ENCODE results near the gene TENM4. TPM values are rescaled to one million over a fixed set of nuclear protein-coding genes. Genes with fewer than 3 reads are reported as not detected.

TENM4 gene
- total and polyA plus RNA-seq, 2 of the 8 experiments (the other 6 are each of a cell fraction or from before 2014, with no cell fraction given): 3.5 to 7.2 TPM

- Histone ChIP-seq H3K9ac (replicated peaks in 1 of 4; ENCODE audit: extremely low read depth in 1 of 4, low read depth in 3 of 4, low read length in 3 of 4) (no peak overlapping the region; a peak in 1 of 7 replicates), H3K23ac (ENCODE audit: insufficient read length) (no peak overlapping the region), H2BK15ac (ENCODE audit: low read length) (no peak overlapping the region), H3K27ac (ENCODE audit: low read depth, low read length) (no peak overlapping the region), H4K5ac (ENCODE audit: insufficient read length, low read depth, low read length) (no peak overlapping the region), H3K4me2 (ENCODE audit: insufficient read depth in 1 of 2, low read depth in 2 of 2, low read length in 2 of 2) (no peak overlapping the region), H2BK12ac (ENCODE audit: low read depth, low read length) (no peak overlapping the region), H3K79me2 (ENCODE audit: control insufficient read depth in 1 of 2, insufficient read depth in 2 of 2, low read length in 2 of 2) (no peaks in the 10 kb centered on the region), H2BK120ac (replicated peaks; ENCODE audit: low read depth, low read length) (no peak overlapping the region), H3K4me1 (replicated peaks in 1 of 4; ENCODE audit: control insufficient read depth in 3 of 4, insufficient read depth in 4 of 4, low read length in 3 of 4) (no peaks in the 10 kb centered on the region), H4K91ac (replicated peaks; ENCODE audit: insufficient read length, low read length) (no peak overlapping the region), H3K4ac (replicated peaks; ENCODE audit: insufficient read length, low read depth, low read length) (no peak overlapping the region), H3K9me3 (ENCODE audit: insufficient read depth in 2 of 2, low read depth in 1 of 2, low read length in 1 of 2) (no peaks in the 10 kb centered on the region), H3K79me1 (ENCODE audit: low read depth, low read length) (no peaks in the 10 kb centered on the region), H2BK5ac (ENCODE audit: low read depth, low read length) (no peak overlapping the region), H3K27me3 (replicated peaks in 1 of 4; ENCODE audit: control insufficient read depth in 3 of 4, extremely low read depth in 1 of 4, insufficient read depth in 3 of 4, low read length in 3 of 4) (no peaks in the 10 kb centered on the region), H3K4me3 (ENCODE audit: extremely low read depth in 1 of 4, insufficient read depth in 2 of 4, low read depth in 3 of 4, low read length in 4 of 4) (no peak overlapping the region), H3K56ac (replicated peaks; ENCODE audit: insufficient read length, low read depth, low read length) (no peak overlapping the region), H4K20me1 (replicated peaks in 1 of 2; ENCODE audit: control insufficient read depth in 1 of 2, insufficient read depth in 2 of 2, low read length in 2 of 2) (no peaks in the 10 kb centered on the region), H4K8ac (ENCODE audit: extremely low read depth, insufficient read depth, low read length) (no peak overlapping the region), H3K23me2 (ENCODE audit: low read depth, low read length) (no peaks in the 10 kb centered on the region), H3K14ac (ENCODE audit: insufficient read length) (no peak overlapping the region), H3K18ac (ENCODE audit: extremely low read depth, low read length) (no peak overlapping the region), H2BK20ac (ENCODE audit: low read length) (no peak overlapping the region), H2AK5ac (ENCODE audit: low read depth, low read length) (no peak overlapping the region), H2AFZ (ENCODE audit: low read length) (no peak overlapping the region), H3K36me3 (ENCODE audit: control insufficient read depth in 2 of 4, insufficient read depth in 4 of 4, low read length in 3 of 4) (no peaks in the 10 kb centered on the region)
- ChIA-PET CTCF (ENCODE audit: partially characterized antibody) (interaction anchor here (0.9 to 3.0 kb wide), 3 partner anchors 14 to 58 kb away, joined by 3 to 13 read pairs (median 4); no protein-coding TSS in a partner anchor), POLR2A (ENCODE audit: partially characterized antibody) (no interaction called here)
- 96% methylated on average over 3 of the region's 3 CpGs; no CpG with 5 or more reads in 1 of the 2 experiments for WGBS, 2 experiments (ENCODE audit: extremely low coverage in 1 of 2, insufficient coverage in 1 of 2, insufficient read length in 1 of 2, insufficient replicate concordance in 2 of 2, low coverage in 1 of 2, low lambda C conversion rate in 2 of 2, missing lambda C conversion rate in 1 of 2)
- no peak for DNase-seq (ENCODE audit: low read depth in 1 of 2, low spot score in 2 of 2)
- FAIRE-seq: no peak
- TF ChIP-seq ASH2L (IDR thresholded peaks at IDR 0.05; ENCODE audit: low read length) (no peak), ZNF274 (IDR thresholded peaks at IDR 0.05; ENCODE audit: borderline replicate concordance, extremely low read depth, low read length) (no peak), RAD21 (IDR thresholded peaks at IDR 0.05 in 1 of 2, conservative IDR thresholded peaks at IDR 0.05 in 1 of 2; ENCODE audit: low read depth in 2 of 2, low read length in 2 of 2) (no peak), SIN3A (conservative IDR thresholded peaks at IDR 0.05 in 1 of 2, IDR thresholded peaks at IDR 0.05 in 1 of 2; ENCODE audit: low read depth in 1 of 2, low read length in 2 of 2) (no peak), HDAC2 (IDR thresholded peaks at IDR 0.05; ENCODE audit: borderline replicate concordance in 1 of 2, low read depth in 2 of 2, low read length in 2 of 2) (no peak), TAF1 (IDR thresholded peaks at IDR 0.05; ENCODE audit: low read depth, low read length) (no peak), ATF2 (IDR thresholded peaks at IDR 0.05; ENCODE audit: low read length) (no peak), POU5F1 (IDR thresholded peaks at IDR 0.05; ENCODE audit: low read depth, low read length) (no peak)
These were observed 397.1 kb downstream of the TENM4 start for GRCh38 chr11:79043726-79044125.
